Measurements from ENCODE around the gene EPS15. TPM values are rescaled to one million over a fixed set of nuclear protein-coding genes. Genes with fewer than 3 reads are reported as not detected.
A peak's percentile ranks its signal among the peaks of the same experiment; 100 is the strongest.

EPS15 gene
- total and polyA plus RNA-seq, 10 of the 15 experiments (the other 5 are each of a cell fraction or from before 2014, with no cell fraction given), result 24.7 to 87.8 (median 56.3) TPM

- no peak for FAIRE-seq
- Histone ChIP-seq H3K36me3 (ENCODE audit: control insufficient read depth in 2 of 2, insufficient read depth in 2 of 2, low read length in 1 of 2) (peaks cover 3 to 17% of the 10 kb centered on the region in 2 experiments; a peak in 2 of 4 replicates), H4K20me1 (ENCODE audit: control insufficient read depth, insufficient read depth) (no peaks in the 10 kb centered on the region), H3K27ac (ENCODE audit: control insufficient read depth, insufficient read depth) (no peak overlapping the region), H3K4me3 (no peak overlapping the region), H2AFZ (ENCODE audit: control insufficient read depth, low read depth, low read length) (no peak overlapping the region), H3K79me2 (ENCODE audit: control insufficient read depth, insufficient read depth, low read length) (no peaks in the 10 kb centered on the region), H3K27me3 (replicated peaks in 1 of 2; ENCODE audit: control insufficient read depth in 2 of 2, insufficient read depth in 2 of 2, low read length in 1 of 2) (no peaks in the 10 kb centered on the region), H3K4me2 (ENCODE audit: control insufficient read depth, insufficient read depth) (no peak overlapping the region), H3K4me1 (ENCODE audit: control insufficient read depth, insufficient read depth, low read length) (peaks cover 16% of the 10 kb centered on the region), H3K9ac (ENCODE audit: control insufficient read depth, insufficient read depth, low read length) (no peak overlapping the region), H3K9me3 (replicated peaks; ENCODE audit: control insufficient read depth, insufficient read depth, low read length) (no peaks in the 10 kb centered on the region)
- CTCF ChIA-PET, result no interaction called here
- no peak for ATAC-seq
- in situ Hi-C loops (cut with MboI), result no loop called here
- TF ChIP-seq ASH2L (IDR thresholded peaks at IDR 0.05; ENCODE audit: borderline replicate concordance, low read depth), result no peak
- TF ChIP-seq ZBTB33 (IDR thresholded peaks at IDR 0.05), result no peak
- RAD21 ChIA-PET (ENCODE audit: unreplicated experiment), result interaction anchor here (1.3 kb wide), 1 partner anchor 100 kb away, joined by 3 read pairs; no protein-coding TSS in a partner anchor
- intact Hi-C loops (cut with micrococcal nuclease; ENCODE audit: unreplicated experiment), result no loop called here
- WGBS (ENCODE audit: insufficient coverage, insufficient replicate concordance, low lambda C conversion rate, missing lambda C conversion rate), result 86% methylated on average over 5 of the region's 5 CpGs
- SMC1A ChIA-PET (ENCODE audit: uncharacterized antibody, unreplicated experiment), result interaction anchor here (0.7 to 2.2 kb wide), 9 partner anchors 8 to 99 kb away, joined by 3 to 6 read pairs (median 4); no protein-coding TSS in a partner anchor
- no peak for DNase-seq (ENCODE audit: low read depth, low spot score)
- POLR2A ChIA-PET, result no interaction called here
- BruUV-seq (replicated peaks), result no TSS peak
Observed at GRCh38 chr1:51435878-51436277, 83.2 kb downstream of the EPS15 start.

GRCh38 chr1:51433972-51434510 is 85.0 kb downstream of the EPS15 start:
- in situ Hi-C loops (cut with MboI) (no loop called here), intact Hi-C loops (cut with micrococcal nuclease; ENCODE audit: unreplicated experiment) (no loop called here)
- Histone ChIP-seq H3K9ac (ENCODE audit: control insufficient read depth, insufficient read depth, low read length) (no peak overlapping the region), H3K27me3 (replicated peaks in 1 of 2; ENCODE audit: control insufficient read depth in 2 of 2, insufficient read depth in 2 of 2, low read length in 1 of 2) (no peaks in the 10 kb centered on the region), H3K4me3 (no peak overlapping the region), H2AFZ (ENCODE audit: control insufficient read depth, low read depth, low read length) (no peak overlapping the region), H3K4me2 (ENCODE audit: control insufficient read depth, insufficient read depth) (no peak overlapping the region), H3K27ac (ENCODE audit: control insufficient read depth, insufficient read depth) (peak overlapping the region; percentile 42; the same call in 1 of the 2 replicates), H4K20me1 (ENCODE audit: control insufficient read depth, insufficient read depth) (no peaks in the 10 kb centered on the region), H3K4me1 (ENCODE audit: control insufficient read depth, insufficient read depth, low read length) (peaks cover 19% of the 10 kb centered on the region), H3K79me2 (ENCODE audit: control insufficient read depth, insufficient read depth, low read length) (no peaks in the 10 kb centered on the region), H3K9me3 (replicated peaks; ENCODE audit: control insufficient read depth, insufficient read depth, low read length) (no peaks in the 10 kb centered on the region; the same call in 2 of the 3 replicates), H3K36me3 (ENCODE audit: control insufficient read depth in 2 of 2, insufficient read depth in 2 of 2, low read length in 1 of 2) (peaks cover 3 to 25% of the 10 kb centered on the region in 2 experiments; a peak in 3 of 4 replicates)
- DNase-seq (ENCODE audit: low read depth, low spot score) (no peak), FAIRE-seq (no peak), ATAC-seq (no peak)
- TF ChIP-seq IKZF1 (conservative IDR thresholded peaks at IDR 0.05) (no peak), BCLAF1 (IDR thresholded peaks at IDR 0.05) (no peak), ATF7 (IDR thresholded peaks at IDR 0.05; ENCODE audit: low read depth) (no peak), HDGF (IDR thresholded peaks at IDR 0.05) (no peak)
- TF ChIP-seq, protein P1, sequence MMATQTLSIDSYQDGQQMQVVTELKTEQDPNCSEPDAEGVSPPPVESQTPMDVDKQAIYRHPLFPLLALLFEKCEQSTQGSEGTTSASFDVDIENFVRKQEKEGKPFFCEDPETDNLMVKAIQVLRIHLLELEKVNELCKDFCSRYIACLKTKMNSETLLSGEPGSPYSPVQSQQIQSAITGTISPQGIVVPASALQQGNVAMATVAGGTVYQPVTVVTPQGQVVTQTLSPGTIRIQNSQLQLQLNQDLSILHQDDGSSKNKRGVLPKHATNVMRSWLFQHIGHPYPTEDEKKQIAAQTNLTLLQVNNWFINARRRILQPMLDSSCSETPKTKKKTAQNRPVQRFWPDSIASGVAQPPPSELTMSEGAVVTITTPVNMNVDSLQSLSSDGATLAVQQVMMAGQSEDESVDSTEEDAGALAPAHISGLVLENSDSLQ (IDR thresholded peaks at IDR 0.05), result no peak
- ChIA-PET CTCF (no interaction called here), RAD21 (ENCODE audit: unreplicated experiment) (no interaction called here), POLR2A (no interaction called here), SMC1A (ENCODE audit: uncharacterized antibody, unreplicated experiment) (interaction anchor here (1.2 to 2.0 kb wide), 4 partner anchors 10 to 101 kb away, joined by 3 to 10 read pairs (median 4); no protein-coding TSS in a partner anchor)
- WGBS (ENCODE audit: insufficient coverage, insufficient replicate concordance, low lambda C conversion rate, missing lambda C conversion rate), result 72% methylated on average over 2 of the region's 2 CpGs
- BruUV-seq (replicated peaks), result no TSS peak
